Progenitor cell of endocrine pancreas (in vitro differentiated cells): Measurements from ENCODE around the gene ACCSL. TPM values are rescaled to one million over a fixed set of nuclear protein-coding genes. Genes with fewer than 3 reads are reported as not detected.

Experiments used
- DNase-seq: peaks from one replicate; pipeline ENCODE4 v3.0.0; 2021; ENCODE audit warnings: low spot score; ENCODE audit not compliant: unreplicated experiment
- H3K27ac Mint-ChIP-seq: 2 replicates; pipeline ENCODE4 v1.8.0; 2021; ENCODE audit warnings: mild to moderate bottlenecking, moderate library complexity, mixed read lengths
- H3K27me3 Mint-ChIP-seq: 2 replicates; pipeline ENCODE4 v1.8.0; 2021; ENCODE audit warnings: mixed read lengths
- H3K36me3 Mint-ChIP-seq: 2 replicates; pipeline ENCODE4 v1.8.0; 2022; ENCODE audit warnings: mixed read lengths; ENCODE audit not compliant: insufficient read depth
- H3K4me1 Mint-ChIP-seq: 2 replicates; pipeline ENCODE4 v1.8.0; 2021; ENCODE audit warnings: low read depth, mixed read lengths
- H3K4me3 Mint-ChIP-seq: 2 replicates; pipeline ENCODE4 v1.8.0; 2021; ENCODE audit warnings: low read depth, mild to moderate bottlenecking, moderate library complexity, mixed read lengths
- H3K9me3 Mint-ChIP-seq: 2 replicates; pipeline ENCODE4 v1.8.0; 2021; ENCODE audit warnings: low read depth, mixed read lengths
- total RNA-seq: library from RNA; stranded (reverse); gene quantifications from 2 replicates; pipeline ENCODE4 v1.2.1, GENCODE V29; 2021
- TF ChIP-seq, protein P1 (sequence below): fragments of 200-600 bp; sonication (generic); IDR thresholded peaks from one replicate; pipeline ENCODE4 v1.5.0; 2021; ENCODE audit warnings: antibody characterized with exemption, mild to moderate bottlenecking; ENCODE audit not compliant: unreplicated experiment

ACCSL gene
- total RNA-seq, 1 donor from 2014 or later: not detected

DNA sequence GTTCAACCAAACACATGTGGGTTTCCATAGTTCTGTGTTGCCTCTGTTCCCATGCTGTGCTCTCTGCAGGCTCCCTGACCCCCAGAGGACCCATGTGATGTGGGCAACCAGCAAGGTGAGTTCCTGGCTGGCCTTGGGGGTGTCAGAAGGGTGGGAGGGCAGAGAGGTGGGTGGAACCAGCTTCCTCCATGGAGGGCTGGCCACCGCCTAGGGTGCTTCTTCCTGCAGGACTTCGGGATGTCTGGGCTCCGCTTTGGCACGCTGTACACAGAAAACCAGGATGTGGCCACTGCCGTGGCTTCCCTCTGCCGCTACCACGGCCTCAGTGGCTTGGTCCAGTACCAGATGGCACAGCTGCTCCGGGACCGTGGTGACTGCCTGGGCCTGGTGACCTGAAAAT lies 33.2 kb downstream of the ACCSL start:
- TF ChIP-seq, protein P1, sequence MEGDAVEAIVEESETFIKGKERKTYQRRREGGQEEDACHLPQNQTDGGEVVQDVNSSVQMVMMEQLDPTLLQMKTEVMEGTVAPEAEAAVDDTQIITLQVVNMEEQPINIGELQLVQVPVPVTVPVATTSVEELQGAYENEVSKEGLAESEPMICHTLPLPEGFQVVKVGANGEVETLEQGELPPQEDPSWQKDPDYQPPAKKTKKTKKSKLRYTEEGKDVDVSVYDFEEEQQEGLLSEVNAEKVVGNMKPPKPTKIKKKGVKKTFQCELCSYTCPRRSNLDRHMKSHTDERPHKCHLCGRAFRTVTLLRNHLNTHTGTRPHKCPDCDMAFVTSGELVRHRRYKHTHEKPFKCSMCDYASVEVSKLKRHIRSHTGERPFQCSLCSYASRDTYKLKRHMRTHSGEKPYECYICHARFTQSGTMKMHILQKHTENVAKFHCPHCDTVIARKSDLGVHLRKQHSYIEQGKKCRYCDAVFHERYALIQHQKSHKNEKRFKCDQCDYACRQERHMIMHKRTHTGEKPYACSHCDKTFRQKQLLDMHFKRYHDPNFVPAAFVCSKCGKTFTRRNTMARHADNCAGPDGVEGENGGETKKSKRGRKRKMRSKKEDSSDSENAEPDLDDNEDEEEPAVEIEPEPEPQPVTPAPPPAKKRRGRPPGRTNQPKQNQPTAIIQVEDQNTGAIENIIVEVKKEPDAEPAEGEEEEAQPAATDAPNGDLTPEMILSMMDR: no peak
- Mint-ChIP-seq H3K27ac (no peak overlapping the region), H3K36me3 (peaks cover 10% of the 10 kb centered on the region), H3K4me1 (no peaks in the 10 kb centered on the region), H3K27me3 (no peaks in the 10 kb centered on the region), H3K4me3 (no peak overlapping the region), H3K9me3 (peaks cover 5% of the 10 kb centered on the region)
- no peak for DNase-seq

DNA sequence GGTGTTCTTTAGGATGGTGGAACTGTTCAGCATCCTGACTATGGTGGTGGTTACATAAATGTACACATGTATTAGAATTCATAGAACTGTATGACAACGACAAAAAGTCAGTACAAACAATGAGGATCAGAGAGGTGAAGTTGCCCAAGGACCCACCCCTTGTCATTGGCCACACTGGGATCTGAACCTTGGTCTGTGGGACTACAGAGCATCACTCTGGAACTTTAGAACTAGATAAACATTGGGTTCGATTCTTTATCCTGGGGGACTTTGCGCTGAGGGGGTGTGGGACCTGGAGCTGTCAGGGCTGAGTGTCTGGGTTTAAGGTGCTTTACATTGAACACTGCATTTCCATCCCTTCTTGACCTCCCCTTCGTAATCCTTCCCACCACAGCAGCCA lies 34.9 kb downstream of the ACCSL start:
- TF ChIP-seq, protein P1: no peak
- Mint-ChIP-seq H3K4me3 (no peak overlapping the region), H3K27me3 (no peaks in the 10 kb centered on the region), H3K27ac (no peak overlapping the region), H3K4me1 (no peaks in the 10 kb centered on the region), H3K9me3 (peaks cover 5% of the 10 kb centered on the region), H3K36me3 (peaks cover 8% of the 10 kb centered on the region)
- DNase-seq: no peak

DNA sequence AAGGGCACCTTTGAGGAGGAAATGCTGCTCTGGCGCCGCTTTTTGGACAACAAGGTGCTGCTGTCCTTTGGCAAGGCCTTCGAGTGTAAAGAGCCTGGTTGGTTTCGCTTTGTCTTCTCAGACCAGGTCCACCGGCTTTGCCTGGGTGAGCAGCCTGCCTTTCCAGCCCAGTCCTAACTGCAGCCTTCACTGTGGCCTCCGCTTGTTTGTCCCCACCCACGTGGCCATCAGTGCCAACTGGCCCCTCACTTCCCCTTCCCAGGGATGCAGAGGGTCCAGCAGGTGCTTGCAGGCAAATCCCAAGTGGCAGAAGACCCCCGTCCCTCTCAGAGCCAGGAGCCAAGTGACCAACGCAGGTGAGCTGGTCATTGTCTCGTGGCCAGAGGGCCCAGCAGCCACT lies 35.7 kb downstream of the ACCSL start:
- peaks cover 8% of the 10 kb centered on the region for H3K36me3 Mint-ChIP-seq

DNA sequence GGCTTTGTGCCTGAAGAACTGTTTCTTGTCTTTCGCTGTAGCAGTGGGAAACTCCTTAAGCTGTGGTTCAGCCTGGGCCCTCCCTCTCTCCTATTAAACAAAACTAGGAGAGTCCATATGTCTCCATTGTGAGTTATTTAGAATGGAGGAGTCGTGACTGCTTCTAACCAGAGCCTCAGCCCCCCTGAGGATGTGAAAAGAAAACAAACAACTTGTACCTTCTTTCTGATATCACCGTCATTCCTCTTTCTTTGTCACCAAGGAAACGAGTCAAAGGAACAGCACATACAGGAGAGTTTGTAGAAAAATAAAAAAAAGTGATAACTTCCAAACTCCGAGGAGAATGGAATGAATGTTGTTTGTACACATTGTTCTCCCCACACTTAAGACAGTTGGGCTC lies 36.1 kb downstream of the ACCSL start:
- no peak for DNase-seq
- Mint-ChIP-seq H3K4me1 (no peaks in the 10 kb centered on the region), H3K4me3 (no peak overlapping the region), H3K9me3 (peaks cover 9% of the 10 kb centered on the region), H3K27ac (no peak overlapping the region), H3K36me3 (peaks cover 11% of the 10 kb centered on the region), H3K27me3 (no peaks in the 10 kb centered on the region)
- TF ChIP-seq, protein P1: no peak

More for the DNA sequence above, 35.7 kb downstream of the ACCSL start:
- Mint-ChIP-seq H3K4me3 (no peak overlapping the region), H3K27me3 (no peaks in the 10 kb centered on the region), H3K27ac (no peak overlapping the region), H3K9me3 (peaks cover 5% of the 10 kb centered on the region), H3K4me1 (no peaks in the 10 kb centered on the region)
- TF ChIP-seq, protein P1: no peak
- DNase-seq: no peak

DNA sequence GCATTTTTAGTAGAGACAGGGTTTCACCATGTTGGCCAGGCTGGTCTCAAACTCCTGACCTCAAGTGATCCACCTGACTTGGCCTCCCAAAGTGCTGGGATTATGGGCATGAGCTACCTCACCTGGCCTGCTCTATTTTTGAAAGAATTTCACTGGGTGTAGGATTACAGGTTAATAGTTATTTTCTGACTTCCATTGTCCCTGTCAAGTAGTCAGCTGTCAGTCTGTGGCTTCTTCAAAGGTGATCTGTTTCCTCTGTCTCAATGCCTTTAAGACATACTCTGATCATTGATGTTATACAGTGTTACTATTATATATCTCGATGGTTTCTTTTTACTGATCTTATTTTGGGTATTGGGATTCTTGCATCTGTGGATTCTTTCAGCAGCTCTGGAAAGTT lies 37.5 kb downstream of the ACCSL start:
- no peak for DNase-seq
- H3K9me3 Mint-ChIP-seq: peaks cover 18% of the 10 kb centered on the region
- no peaks in the 10 kb centered on the region for H3K4me1 Mint-ChIP-seq
- H3K27me3 Mint-ChIP-seq: no peaks in the 10 kb centered on the region
- peaks cover 18% of the 10 kb centered on the region for H3K36me3 Mint-ChIP-seq
- H3K27ac Mint-ChIP-seq: no peak overlapping the region
- no peak overlapping the region for H3K4me3 Mint-ChIP-seq
- TF ChIP-seq, protein P1: no peak
